Measurements from ENCODE around the gene FANCC. TPM values are rescaled to one million over a fixed set of nuclear protein-coding genes. Genes with fewer than 3 reads are reported as not detected.

FANCC gene
- total RNA-seq (2016; rRNA removed; fragmentation: Illumina TruSeq; extraction: Trizol) (7.4 and 11.4 TPM in 2 replicates), polyA plus RNA-seq (2011; rRNA removed) (7.3 and 8.6 TPM in 2 replicates), polyA minus RNA-seq (2011; rRNA and poly(A)+ RNA removed; ENCODE audit: low replicate concordance) (10.0 and 32.5 TPM in 2 replicates), Bru-seq, nascent RNA (percentile 64 among the genes with signal in this experiment), BruChase-seq, experiment 1, labeled RNA remaining after a 6-hour chase (percentile 59 among the genes with signal in this experiment), BruChase-seq, experiment 2, labeled RNA remaining after a 2-hour chase (percentile 66 among the genes with signal in this experiment)
- total RNA-seq (2016; cell fraction: cytosol; rRNA removed; fragmentation: Illumina TruSeq; extraction: Trizol; ENCODE audit: low read depth) = 5.6 and 5.9 TPM in 2 replicates
- 8.0 and 9.7 TPM in 2 replicates for total RNA-seq (2016; cell fraction: insoluble cytoplasmic fraction; rRNA removed; fragmentation: Illumina TruSeq; extraction: Trizol)
- total RNA-seq (2016; cell fraction: membrane; rRNA removed; fragmentation: Illumina TruSeq; extraction: Trizol) = 7.2 and 7.7 TPM in 2 replicates
- total RNA-seq (2016; cell fraction: nucleus; rRNA removed; fragmentation: Illumina TruSeq; extraction: Trizol) = 23.6 and 26.0 TPM in 2 replicates
- 5.1 and 5.7 TPM in 2 replicates for polyA plus RNA-seq (2011; cell fraction: cytosol; rRNA removed)
- polyA plus RNA-seq (2011; cell fraction: nucleus; rRNA removed) = 8.3 and 9.9 TPM in 2 replicates
- 6.4 and 7.4 TPM in 2 replicates for polyA plus RNA-seq (2012)
- polyA plus RNA-seq (2016; cell fraction: cytosol; fragmentation: Illumina TruSeq; extraction: Trizol; ENCODE audit: low read depth) = 1.5 and 2.7 TPM in 2 replicates
- 14.2 and 14.5 TPM in 2 replicates for polyA plus RNA-seq (2016; cell fraction: insoluble cytoplasmic fraction; fragmentation: Illumina TruSeq; extraction: Trizol; ENCODE audit: low read depth)
- 4.3 and 4.6 TPM in 2 replicates for polyA plus RNA-seq (2016; cell fraction: membrane; fragmentation: Illumina TruSeq; extraction: Trizol; ENCODE audit: low read depth)
- 12.6 and 13.6 TPM in 2 replicates for polyA plus RNA-seq (2016; cell fraction: nucleus; fragmentation: Illumina TruSeq; extraction: Trizol; ENCODE audit: insufficient read depth, low read depth)
- polyA minus RNA-seq (2011; cell fraction: cytosol; rRNA and poly(A)+ RNA removed) = 6.2 and 7.1 TPM in 2 replicates
- polyA minus RNA-seq (2011; cell fraction: nucleus; rRNA and poly(A)+ RNA removed) = 35.4 and 38.5 TPM in 2 replicates
- long read RNA-seq, experiment 1, full-length matches to known transcripts = 3 of 13 reads
- long read RNA-seq, experiment 1, partial matches to known transcripts = 2 of 13 reads
- long read RNA-seq, experiment 1, other reads (novel, unspliced or antisense) = 8 of 13 reads
- long read RNA-seq, experiment 2, full-length matches to known transcripts = 8 of 32 reads
- long read RNA-seq, experiment 2, partial matches to known transcripts = 5 of 32 reads
- long read RNA-seq, experiment 2, other reads (novel, unspliced or antisense) = 19 of 32 reads

DNA sequence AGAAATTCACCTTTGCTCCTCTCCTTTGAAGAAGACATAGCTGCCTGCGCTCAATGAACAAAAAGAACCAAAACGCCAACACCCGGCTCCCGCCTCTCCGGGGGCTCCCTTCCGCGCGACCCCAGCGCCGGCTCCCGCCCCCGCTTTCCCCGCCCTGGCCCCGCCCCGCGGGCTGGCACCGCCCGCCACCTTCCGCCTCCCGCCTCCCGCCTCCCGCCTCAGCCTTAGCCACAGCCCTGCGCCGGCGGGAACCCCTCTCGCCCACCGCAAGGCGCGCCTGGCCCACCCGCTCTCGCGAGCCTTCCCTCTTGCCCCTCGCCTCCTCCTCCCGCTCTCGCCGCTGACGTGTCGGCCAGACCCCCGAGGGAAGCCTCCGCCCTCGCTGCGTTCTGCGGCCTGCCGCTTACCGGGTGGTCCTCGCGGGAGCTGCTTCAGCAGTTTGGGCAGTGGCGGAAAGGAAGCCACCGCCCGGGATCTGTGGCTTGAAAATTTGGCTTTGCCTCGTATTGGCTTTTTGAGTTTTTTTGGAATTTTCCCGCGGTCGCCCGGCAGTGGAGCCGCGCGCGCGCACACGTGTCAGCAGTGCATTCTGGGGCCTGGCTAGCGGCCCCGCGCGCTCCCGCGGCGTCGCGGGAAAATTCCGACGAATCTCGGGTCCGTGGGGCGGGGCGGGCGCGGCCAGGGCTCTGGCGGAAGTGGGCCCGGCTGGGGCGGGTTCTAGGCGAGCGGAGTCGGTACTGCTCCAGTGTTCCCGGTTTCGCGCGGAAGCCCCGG is at the start of gene FANCC:
Gene FANCC (minus strand): TSS at position 591 of the 774 bp plus-strand sequence. CDS start 68,418 bp downstream, outside the sequence.
- H3K9me3 ChIP-seq (ENCODE audit: low read length) = no peaks in the 10 kb centered on the region
- 1% methylated on average over 36 of the region's 89 CpGs for WGBS (ENCODE audit: low lambda C conversion rate)
- DNase-seq (ENCODE audit: low spot score) (peak; percentile 86), FAIRE-seq (no peak), ATAC-seq (peak; percentile 90)
- H3K79me2 ChIP-seq (ENCODE audit: insufficient read depth, low read length) = peaks cover 34% of the 10 kb centered on the region
- H3K27me3 ChIP-seq (ENCODE audit: control insufficient read depth in 1 of 2, insufficient read depth in 2 of 2, low read length in 2 of 2) = no peaks in the 10 kb centered on the region
- intact Hi-C loops (cut with micrococcal nuclease; ENCODE audit: unreplicated experiment) = loop anchor here (2.0 to 5.0 kb wide), 3 partner anchors 35 to 195 kb away; no protein-coding TSS in a partner anchor
- peaks cover 64% of the 10 kb centered on the region for H3K4me1 ChIP-seq (ENCODE audit: insufficient read depth, low read length)
- ChIA-PET POLR2A (interaction anchor here (0.8 to 2.3 kb wide), 3 partner anchors 9 to 192 kb away, joined by 3 to 7 read pairs (median 3); no protein-coding TSS in a partner anchor), CTCF (ENCODE audit: low intra/inter-chr PET ratio, low total read pairs) (no interaction called here)
- H3K27ac ChIP-seq (ENCODE audit: extremely low read length, insufficient read depth, low read length) = peak within 1 kb of the TSS; percentile 100
- peak within 1 kb of the TSS; percentile 94 for H3K4me2 ChIP-seq (ENCODE audit: low read depth, low read length)
- H3K9ac ChIP-seq (ENCODE audit: insufficient read depth, low read depth, low read length) = peak within 1 kb of the TSS; percentile 98
- no peak within 1 kb of the TSS for H2AFZ ChIP-seq (ENCODE audit: low read length)
- H3K4me3 ChIP-seq (replicated peaks in 1 of 3; ENCODE audit: insufficient read depth in 1 of 3, low read depth in 2 of 3, low read length in 3 of 3) = peak within 1 kb of the TSS; percentile 73 to 85 (median 85)
- H4K20me1 ChIP-seq (ENCODE audit: insufficient read depth, low read length) = no peaks in the 10 kb centered on the region
- BruUV-seq (replicated peaks) = no TSS peak
- in situ Hi-C loops (cut with HindIII; ENCODE audit: extremely low pct_ligation_motif_present, low pct_unique_long_range_greater_than_20kb) = no loop called here
- H3K36me3 ChIP-seq (replicated peaks in 1 of 2; ENCODE audit: control insufficient read depth in 1 of 2, insufficient read depth in 2 of 2, low read length in 2 of 2) = no peaks in the 10 kb centered on the region
- TF ChIP-seq ZIK1 (CRISPR knock-in tag; IDR thresholded peaks at IDR 0.05; ENCODE audit: borderline replicate concordance, low read depth) (no peak), RNF219 (CRISPR knock-in tag; IDR thresholded peaks at IDR 0.05) (no peak), GATAD1 (CRISPR knock-in tag; IDR thresholded peaks at IDR 0.05) (peak; percentile 81), NFYC (CRISPR knock-in tag; IDR thresholded peaks at IDR 0.05) (peak; percentile 54), SRSF1 (optimal IDR thresholded peaks at IDR 0.05; ENCODE audit: low read depth, low read length) (peak; percentile 62), CBX1 (IDR thresholded peaks at IDR 0.05; ENCODE audit: low read depth) (peak; percentile 33), ZNF496 (CRISPR knock-in tag; IDR thresholded peaks at IDR 0.05; ENCODE audit: insufficient replicate concordance) (no peak), ATRX (CRISPR knock-in tag; IDR thresholded peaks at IDR 0.05; ENCODE audit: borderline replicate concordance) (no peak), HOXA3 (CRISPR knock-in tag; IDR thresholded peaks at IDR 0.05) (peak; percentile 72), ZNF777 (CRISPR knock-in tag; IDR thresholded peaks at IDR 0.05) (peak; percentile 78), MTA3 (CRISPR knock-in tag; IDR thresholded peaks at IDR 0.05) (no peak), GRHL1 (CRISPR knock-in tag; conservative IDR thresholded peaks at IDR 0.05) (no peak)
- TF ChIP-seq, protein P1, sequence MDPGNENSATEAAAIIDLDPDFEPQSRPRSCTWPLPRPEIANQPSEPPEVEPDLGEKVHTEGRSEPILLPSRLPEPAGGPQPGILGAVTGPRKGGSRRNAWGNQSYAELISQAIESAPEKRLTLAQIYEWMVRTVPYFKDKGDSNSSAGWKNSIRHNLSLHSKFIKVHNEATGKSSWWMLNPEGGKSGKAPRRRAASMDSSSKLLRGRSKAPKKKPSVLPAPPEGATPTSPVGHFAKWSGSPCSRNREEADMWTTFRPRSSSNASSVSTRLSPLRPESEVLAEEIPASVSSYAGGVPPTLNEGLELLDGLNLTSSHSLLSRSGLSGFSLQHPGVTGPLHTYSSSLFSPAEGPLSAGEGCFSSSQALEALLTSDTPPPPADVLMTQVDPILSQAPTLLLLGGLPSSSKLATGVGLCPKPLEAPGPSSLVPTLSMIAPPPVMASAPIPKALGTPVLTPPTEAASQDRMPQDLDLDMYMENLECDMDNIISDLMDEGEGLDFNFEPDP (CRISPR knock-in tag; conservative IDR thresholded peaks at IDR 0.05) = no peak
